GM19452 (cell line): ENCODE data around the gene PCK2.

Source experiments
- ATAC-seq: cut with Tn5 transposase; IDR thresholded peaks from one replicate; pipeline ENCODE4 v1.9.1; 2021; ENCODE audit not compliant: unreplicated experiment

Gene PCK2

GRCh38 chr14:24114532-24115421 lies 20.7 kb downstream of the PCK2 start, which contains the start of the genes DCAF11 and NRL:
Gene DCAF11, plus strand, starts transcription at chr14:24114777. Its CDS starts 818 bp downstream, at chr14:24115595.
Gene NRL, minus strand, starts transcription at chr14:24114949. Its CDS starts 32,101 bp downstream, at chr14:24082848.
- ATAC-seq, result peak; percentile 84

GRCh38 chr14:24115422-24116127 lies 21.5 kb downstream of the PCK2 start:
- no peak for ATAC-seq

GRCh38 chr14:24116128-24116814 lies 22.2 kb downstream of the PCK2 start:
- ATAC-seq, result no peak

GRCh38 chr14:24117179-24117578 lies 23.1 kb downstream of the PCK2 start:
- ATAC-seq, result no peak

GRCh38 chr14:24119691-24120090 lies 25.6 kb downstream of the PCK2 start:
- no peak for ATAC-seq

DNA sequence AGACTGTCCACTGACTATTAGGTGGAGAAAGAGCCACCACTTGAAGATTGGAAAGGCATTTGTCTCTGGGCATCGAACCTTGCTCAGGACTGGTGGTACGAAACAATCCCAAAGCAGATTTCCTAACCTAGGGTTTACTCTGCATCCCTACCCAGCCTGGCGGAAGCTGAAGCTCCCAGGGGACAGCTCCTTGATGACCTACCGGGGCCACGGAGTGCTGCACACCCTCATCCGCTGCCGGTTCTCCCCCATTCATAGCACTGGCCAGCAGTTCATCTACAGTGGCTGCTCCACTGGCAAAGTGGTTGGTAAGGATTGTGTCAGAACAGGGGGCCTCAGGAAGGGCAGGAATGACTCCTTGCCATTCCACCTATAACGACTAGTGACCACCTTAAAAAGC lies 27.1 kb downstream of the PCK2 start:
- ATAC-seq, result no peak

- ATAC-seq, result no peak
These were observed 28.3 kb downstream of the PCK2 start for GRCh38 chr14:24122416-24122815.

GRCh38 chr14:24122898-24123297 lies 28.8 kb downstream of the PCK2 start:
- no peak for ATAC-seq

GRCh38 chr14:24123424-24124417 lies 29.6 kb downstream of the PCK2 start:
- ATAC-seq, result no peak

GRCh38 chr14:24126939-24127338 lies 32.8 kb downstream of the PCK2 start:
- no peak for ATAC-seq

- ATAC-seq, result no peak
These were observed 33.6 kb downstream of the PCK2 start for GRCh38 chr14:24127673-24128072.

DNA sequence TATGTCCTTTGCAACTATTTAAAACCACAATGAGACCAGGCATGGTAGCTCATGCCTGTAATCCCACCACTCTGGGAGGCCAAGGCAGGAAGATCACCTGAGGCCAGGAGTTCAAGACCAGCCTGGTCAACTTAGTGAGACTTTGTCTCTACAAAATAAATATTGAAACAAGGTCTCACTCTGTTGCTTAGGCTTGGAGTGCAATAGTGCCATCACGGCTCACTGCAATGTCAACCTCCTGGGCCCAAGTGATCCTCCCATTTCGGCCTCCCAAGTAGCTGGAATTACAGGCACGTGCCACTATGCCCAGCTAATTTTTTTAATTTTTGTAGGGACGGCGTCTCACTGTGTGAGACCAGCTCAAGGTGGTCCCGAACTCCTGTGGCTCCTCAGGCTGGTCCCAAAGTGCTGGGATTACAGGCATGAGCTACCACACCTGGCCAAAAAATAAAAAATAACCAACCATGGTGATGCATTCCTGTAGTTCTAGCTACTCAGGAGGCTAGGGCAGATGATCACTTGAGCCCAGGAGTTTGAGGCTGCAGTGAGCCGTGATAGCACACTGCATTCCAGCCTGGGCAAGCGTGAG lies 35.4 kb downstream of the PCK2 start:
- no peak for ATAC-seq

- ATAC-seq, result no peak
These were observed 36.2 kb downstream of the PCK2 start, which contains the start of gene FITM1 for GRCh38 chr14:24130380-24130716. Gene FITM1, plus strand, starts transcription at chr14:24130659. Its CDS starts 905 bp downstream, at chr14:24131564.

- ATAC-seq, result no peak
These were observed 36.8 kb downstream of the PCK2 start for GRCh38 chr14:24130717-24131548.

DNA sequence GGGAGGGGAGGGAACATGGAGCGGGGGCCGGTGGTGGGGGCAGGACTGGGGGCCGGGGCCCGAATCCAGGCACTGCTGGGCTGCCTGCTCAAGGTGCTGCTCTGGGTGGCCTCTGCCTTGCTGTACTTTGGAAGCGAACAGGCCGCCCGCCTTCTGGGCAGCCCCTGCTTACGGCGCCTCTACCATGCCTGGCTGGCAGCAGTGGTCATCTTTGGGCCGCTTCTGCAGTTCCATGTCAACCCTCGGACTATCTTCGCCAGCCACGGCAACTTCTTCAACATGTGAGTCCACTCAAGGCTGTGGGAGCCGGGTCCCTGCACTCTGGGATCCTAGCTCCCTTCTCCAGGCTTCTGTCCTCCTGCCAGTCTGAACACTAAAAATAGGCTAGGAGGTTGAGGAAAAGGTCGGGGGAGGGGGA lies 37.4 kb downstream of the PCK2 start:
- ATAC-seq, result no peak

DNA sequence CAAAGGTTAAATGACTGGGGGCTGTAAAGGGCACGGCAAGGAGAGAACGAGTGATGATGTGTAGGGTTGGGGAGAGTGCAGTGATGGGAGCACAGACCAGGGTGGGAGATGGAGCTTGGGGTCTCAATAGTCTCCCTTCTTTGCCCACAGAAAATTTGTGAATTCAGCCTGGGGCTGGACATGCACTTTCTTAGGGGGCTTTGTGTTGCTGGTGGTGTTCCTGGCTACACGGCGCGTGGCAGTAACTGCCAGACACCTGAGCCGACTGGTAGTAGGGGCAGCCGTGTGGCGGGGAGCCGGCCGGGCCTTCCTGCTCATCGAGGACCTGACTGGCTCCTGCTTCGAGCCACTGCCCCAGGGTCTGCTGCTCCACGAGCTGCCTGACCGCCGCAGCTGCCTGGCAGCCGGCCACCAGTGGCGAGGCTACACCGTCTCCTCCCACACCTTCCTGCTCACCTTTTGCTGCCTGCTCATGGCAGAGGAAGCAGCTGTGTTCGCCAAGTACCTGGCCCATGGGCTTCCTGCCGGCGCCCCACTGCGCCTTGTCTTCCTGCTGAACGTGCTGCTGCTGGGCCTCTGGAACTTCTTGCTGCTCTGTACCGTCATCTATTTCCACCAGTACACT lies 38.1 kb downstream of the PCK2 start:
- no peak for ATAC-seq

DNA sequence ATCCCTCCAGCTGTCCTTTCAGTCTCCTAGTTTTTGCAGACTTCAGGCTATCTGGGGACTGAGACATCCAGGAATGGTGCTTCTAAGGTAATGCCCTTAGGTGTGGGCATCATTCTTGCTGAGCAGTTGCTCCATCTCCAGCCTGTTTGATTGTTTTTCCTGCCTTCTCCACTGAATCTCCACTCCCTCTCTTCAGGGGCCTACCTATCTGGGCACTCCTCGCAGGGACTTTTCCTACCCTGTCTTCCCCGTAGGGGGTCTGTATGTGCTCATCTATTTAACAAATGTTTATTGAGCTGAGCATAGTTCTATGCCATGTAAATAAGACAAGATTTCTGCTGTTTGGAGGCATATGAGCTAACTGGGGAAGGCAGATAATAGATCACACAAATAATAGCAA lies 38.9 kb downstream of the PCK2 start:
- no peak for ATAC-seq

DNA sequence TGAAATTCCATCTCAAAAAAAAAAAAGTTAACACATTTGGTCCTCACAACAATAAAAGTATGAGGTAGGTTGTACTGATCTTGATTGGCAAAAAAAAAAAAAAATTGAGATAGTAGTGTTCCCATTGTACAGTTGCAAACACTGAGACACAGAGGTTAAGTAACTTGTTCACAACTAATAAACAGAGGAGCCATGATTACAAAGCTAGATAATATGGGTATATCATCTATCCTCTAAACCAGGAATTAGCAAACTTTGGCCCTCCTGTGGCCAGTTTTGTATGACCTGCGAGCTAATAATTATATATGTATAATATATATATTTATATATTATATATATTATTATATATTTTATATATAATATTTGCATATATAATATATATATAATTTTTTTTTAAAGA lies 39.6 kb downstream of the PCK2 start:
- no peak for ATAC-seq

DNA sequence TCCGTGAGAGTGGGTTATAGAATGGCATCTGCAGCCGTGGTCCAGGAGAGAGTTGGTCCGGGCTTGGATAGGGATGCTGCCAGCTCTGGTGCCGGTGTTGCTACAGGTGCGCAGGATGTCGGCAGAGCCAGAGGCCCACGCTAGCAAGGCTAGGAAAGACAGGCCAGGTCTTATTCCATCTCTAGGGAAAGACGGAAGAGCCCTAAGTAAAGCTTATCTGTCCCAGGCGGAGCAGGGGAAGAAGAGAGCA lies 41.4 kb downstream of the PCK2 start:
- peak; percentile 4 for ATAC-seq
